Fibroblast of skin of left biceps (primary cell): ENCODE results near the gene CDH16.
"Not testable (repeated sequence)": the region's sequence is repeated elsewhere in the genome, so short reads cannot be mapped to it uniquely, and the experiment has no call there.

Experiments used
- DNase-seq, 2 experiments: peaks; one replicate each; pipeline ENCODE4 v3.0.0-alpha.2; 2013; ENCODE audit warnings: low read depth in 2 of 2

Gene CDH16

GRCh38 chr16:66910175-66910940 is 8.3 kb downstream of the CDH16 start:
- DNase-seq, result no peak

- no peak for DNase-seq
These were observed 9.7 kb downstream of the CDH16 start for GRCh38 chr16:66908762-66909559.

GRCh38 chr16:66908116-66908515 is 10.6 kb downstream of the CDH16 start:
- no peak for DNase-seq

DNA sequence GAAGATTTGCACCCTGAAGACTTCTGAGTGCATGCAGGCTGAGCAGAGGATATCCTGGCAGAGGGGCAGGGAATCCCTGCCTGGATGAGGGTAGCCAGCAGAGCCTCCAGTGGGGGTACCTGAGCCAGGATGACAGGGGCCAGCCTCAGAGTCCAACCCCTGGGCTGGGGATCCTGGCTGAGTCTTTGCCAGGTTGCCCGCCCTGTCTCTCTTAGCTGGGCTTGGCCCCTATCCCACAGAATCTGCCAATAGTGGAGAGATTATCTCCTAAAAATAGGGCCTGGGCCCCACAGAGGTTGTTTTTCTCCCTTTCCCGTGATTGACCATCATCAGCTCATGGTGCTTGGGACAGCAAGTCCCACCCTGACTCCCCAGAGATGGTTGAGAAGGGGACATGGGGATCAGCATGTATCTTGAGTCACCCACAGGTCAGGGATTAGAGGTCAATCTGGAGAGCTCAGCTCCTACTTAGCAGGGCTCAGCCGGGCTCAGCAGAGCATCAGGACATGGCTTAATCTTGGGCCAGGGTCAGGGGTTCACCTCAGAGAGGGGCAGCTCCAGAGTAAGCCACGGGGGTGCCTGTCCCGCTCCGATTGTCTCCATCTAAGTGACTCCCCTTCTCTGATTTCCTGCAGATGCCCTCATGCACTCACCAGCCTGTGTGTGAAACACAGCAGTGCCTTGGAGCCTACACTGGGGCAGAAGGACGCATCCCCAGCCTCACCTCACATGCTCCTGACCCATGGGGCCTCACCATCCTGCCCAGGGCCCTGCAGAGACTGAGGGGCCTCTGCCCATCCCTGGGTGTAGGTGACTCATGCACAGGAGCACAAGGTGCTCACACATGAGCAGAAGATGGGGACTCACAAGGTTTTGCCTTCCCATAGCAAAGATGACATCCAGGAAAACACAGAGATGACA is 11.5 kb downstream of the CDH16 start:
- DNase-seq, result no peak

- DNase-seq, result no peak
These were observed 12.8 kb downstream of the CDH16 start for GRCh38 chr16:66905633-66906539.

GRCh38 chr16:66904846-66905632 is 13.6 kb downstream of the CDH16 start:
- no peak for DNase-seq

GRCh38 chr16:66904428-66904845 is 14.2 kb downstream of the CDH16 start:
- DNase-seq, result no peak

DNA sequence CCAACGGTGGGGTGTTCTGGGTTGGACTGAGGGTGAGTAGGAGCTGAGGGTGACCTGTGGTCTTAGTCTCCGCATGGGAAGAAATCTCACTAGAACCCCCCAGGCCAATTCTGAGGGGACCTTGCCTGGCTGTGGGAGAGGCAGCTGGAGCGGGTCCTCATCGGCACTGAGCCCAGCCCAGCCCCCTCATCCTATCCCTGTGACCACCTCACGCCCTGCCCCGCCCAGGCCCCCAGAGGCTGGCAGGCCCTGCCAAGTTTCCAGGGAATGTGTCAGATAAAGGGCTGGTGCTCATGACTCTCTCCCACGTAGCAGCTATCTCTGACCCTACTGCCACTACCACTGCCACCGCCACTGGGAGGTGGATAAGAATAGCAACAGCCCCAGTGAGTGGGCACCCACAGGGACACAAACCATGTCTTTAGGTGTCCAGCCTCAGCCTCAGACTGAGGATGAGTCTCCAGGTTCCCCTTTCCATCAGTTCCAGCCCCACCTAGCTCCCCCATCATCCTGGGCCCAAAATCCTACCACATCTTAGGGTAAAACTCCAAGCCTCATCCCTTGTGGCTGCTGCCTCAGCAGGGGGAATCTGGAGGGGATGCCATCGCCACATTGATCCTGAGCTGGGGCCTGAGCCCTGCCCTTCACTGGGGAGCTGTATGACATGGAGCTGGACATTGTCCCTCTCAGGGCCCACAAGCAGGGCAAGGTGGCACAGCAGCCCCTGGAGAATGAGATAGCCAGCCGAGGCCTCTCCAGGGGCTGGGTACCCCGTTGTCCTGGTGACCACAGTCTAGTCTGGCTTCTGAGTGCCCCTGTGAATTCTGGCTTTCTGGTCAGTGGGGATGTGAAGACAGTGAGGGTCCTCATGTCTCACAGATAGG is 14.9 kb downstream of the CDH16 start:
- DNase-seq, result no peak

- no peak for DNase-seq
These were observed 15.8 kb downstream of the CDH16 start for GRCh38 chr16:66902648-66903543.

GRCh38 chr16:66901626-66902025 is 17.1 kb downstream of the CDH16 start:
- DNase-seq, result no peak

- DNase-seq, result no peak
These were observed 17.8 kb downstream of the CDH16 start for GRCh38 chr16:66900721-66901441.

- peak; percentile 12 to 24 for DNase-seq
These were observed 18.6 kb downstream of the CDH16 start for GRCh38 chr16:66899945-66900710.

DNA sequence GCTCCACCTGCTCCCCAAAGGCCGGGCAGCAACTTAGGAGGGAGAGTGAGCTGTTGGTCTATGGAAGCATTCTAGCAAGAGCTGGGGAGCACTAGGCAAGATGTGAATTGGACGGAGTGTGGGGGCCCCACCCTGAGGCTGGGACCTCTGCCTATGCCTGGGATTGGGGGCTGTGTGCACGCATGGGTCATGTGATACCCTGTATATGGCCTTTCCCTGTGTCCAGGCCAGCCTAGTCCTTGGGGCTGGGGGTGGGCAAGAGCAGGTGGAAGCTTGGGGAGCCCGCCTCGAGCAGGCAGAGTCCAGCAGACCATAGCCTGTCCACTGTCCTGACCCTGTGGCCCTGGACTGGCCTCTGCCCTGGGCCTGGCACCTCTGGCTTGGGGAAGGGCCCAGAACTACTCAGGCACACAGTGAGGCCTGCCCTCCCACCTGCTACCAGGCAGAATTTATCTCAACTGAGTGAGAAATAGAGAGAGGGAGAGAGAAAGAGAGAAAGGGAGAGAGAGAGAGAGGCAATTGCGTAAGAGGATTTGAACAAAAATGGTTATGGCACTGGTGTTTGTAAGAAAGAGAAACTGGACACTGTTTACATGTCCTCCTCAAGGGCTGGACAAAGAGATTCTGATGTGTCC is 19.3 kb downstream of the CDH16 start:
- DNase-seq, result no peak

DNA sequence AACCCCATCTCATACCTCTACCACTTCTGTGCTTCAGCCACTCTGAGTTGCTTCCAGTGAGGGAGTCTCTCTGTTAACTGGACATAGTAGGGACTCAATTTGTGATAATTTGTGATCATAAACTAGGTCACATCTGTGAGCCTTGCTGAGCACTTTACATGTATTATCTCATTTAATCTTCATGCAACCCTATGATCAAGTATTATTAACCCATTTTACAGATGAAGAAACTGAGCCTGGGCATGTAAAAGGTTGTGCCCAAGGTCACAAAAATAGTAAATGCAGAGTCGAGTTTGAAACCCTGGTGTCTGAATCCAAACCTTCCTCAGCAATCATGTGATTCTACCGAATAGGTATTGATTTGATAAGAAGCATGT is 19.8 kb downstream of the CDH16 start:
- DNase-seq, result no peak

DNA sequence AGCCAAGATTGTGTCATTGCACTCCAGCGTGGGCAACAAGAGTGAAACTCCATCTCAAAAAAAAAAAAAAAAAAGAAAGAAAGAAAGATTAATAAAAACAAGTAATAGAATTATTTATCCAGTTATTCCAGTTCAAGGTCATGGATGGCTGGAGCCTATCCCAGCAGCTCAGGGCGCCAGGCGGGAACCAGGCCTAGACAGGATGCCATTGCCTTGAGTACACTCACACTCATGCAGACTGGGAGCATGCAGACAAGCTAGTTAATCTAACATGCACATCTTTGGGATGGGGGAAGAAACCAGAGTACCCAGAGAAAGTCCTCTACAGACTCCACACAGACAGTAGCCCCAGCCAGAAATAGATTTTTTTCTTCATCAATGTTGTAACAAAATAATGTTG is 20.5 kb downstream of the CDH16 start:
- no peak for DNase-seq

GRCh38 chr16:66896682-66897081 is 22.0 kb downstream of the CDH16 start:
- DNase-seq, result not testable (repeated sequence)
